ENCODE results near the gene DUS2.

DNA sequence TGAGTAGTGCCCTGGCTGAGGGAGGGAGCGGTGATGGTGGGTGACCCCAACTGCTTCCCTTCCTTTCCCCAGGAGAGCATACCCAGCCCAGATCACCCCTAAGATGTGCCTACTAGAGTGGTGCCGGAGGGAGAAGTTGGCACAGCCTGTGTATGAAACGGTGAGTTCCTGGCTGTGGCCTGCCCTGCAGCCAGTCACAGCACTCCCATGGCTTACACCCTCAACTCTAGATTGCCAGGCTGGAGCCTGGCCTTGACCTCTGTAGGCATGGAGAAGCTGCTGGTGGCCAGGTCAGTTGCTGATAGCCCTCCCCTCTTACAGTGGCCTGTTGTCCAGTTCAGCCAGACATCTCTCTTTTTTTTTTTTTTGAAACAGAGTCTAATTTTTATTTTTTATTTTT, 53.5 kb downstream of the DUS2 start:
- TF ChIP-seq POLR2AphosphoS5 (IDR thresholded peaks at IDR 0.05) (no peak), POLR2A (IDR thresholded peaks at IDR 0.05) (no peak), EP300 (IDR thresholded peaks at IDR 0.05) (no peak)
- TF ChIP-seq, protein P1, sequence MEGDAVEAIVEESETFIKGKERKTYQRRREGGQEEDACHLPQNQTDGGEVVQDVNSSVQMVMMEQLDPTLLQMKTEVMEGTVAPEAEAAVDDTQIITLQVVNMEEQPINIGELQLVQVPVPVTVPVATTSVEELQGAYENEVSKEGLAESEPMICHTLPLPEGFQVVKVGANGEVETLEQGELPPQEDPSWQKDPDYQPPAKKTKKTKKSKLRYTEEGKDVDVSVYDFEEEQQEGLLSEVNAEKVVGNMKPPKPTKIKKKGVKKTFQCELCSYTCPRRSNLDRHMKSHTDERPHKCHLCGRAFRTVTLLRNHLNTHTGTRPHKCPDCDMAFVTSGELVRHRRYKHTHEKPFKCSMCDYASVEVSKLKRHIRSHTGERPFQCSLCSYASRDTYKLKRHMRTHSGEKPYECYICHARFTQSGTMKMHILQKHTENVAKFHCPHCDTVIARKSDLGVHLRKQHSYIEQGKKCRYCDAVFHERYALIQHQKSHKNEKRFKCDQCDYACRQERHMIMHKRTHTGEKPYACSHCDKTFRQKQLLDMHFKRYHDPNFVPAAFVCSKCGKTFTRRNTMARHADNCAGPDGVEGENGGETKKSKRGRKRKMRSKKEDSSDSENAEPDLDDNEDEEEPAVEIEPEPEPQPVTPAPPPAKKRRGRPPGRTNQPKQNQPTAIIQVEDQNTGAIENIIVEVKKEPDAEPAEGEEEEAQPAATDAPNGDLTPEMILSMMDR (IDR thresholded peaks at IDR 0.05): no peak

All from upper lobe of left lung (tissue), 4 donors.